Stimulated activated CD8-positive, alpha-beta memory T cell treated with anti-CD3 and anti-CD28 coated beads, Interleukin-15, amount 100 ng/mL, for 4 hours (primary cell): ENCODE data around the gene TCF12.

Experiments used
- DNase-seq, 2 donors: peaks; one replicate each; pipeline ENCODE4 v3.0.0-alpha.2; 2020; ENCODE audit warnings: low read depth in 2 of 2

TCF12 gene

GRCh38 chr15:57216288-57216687 is 297.8 kb downstream of the TCF12 start:
- no peak for DNase-seq

GRCh38 chr15:57217778-57218598 is 299.5 kb downstream of the TCF12 start:
- DNase-seq, result no peak

GRCh38 chr15:57218826-57219576 is 300.6 kb downstream of the TCF12 start:
- DNase-seq, result no peak

- no peak for DNase-seq
Measured at GRCh38 chr15:57220205-57220604, 301.8 kb downstream of the TCF12 start.

- no peak for DNase-seq
Measured at GRCh38 chr15:57221134-57221533, 302.7 kb downstream of the TCF12 start.

DNA sequence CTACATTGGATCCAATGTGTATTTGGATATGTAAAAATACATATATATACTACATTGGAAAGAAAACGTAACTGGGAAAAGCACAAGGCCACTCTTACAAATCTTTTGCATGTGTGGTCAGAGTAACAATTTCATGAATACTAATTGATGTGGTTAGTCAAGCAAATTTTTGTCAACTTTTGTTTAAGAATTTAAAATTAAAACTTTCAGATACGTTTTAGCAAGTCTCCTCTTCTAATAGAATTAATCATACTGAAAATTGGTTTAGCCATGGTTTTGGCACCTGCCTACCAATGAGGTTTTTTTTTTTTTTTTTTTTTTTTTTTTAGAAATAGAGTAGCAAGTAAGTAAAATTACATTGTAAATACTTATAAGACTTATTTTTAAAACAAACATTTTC is 304.9 kb downstream of the TCF12 start:
- no peak for DNase-seq

DNA sequence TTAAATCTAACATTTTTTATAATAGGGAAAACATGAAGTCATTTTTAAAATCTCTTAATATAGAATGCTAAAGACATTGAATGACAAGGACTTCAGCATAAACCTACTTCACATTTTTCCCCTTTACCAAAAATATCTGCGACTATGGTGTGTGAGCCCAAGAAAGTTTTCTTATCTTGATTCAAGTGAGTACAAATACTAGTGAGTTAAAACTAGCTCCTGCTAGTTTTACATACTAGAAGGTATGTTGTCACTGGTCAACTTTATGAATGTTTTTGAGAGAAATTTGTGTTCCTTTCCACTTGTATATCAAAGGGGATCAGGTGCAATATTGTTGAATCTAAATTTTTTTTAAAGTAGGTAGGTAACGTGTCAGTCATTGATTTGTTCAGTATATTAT is 305.4 kb downstream of the TCF12 start:
- DNase-seq, result no peak

DNA sequence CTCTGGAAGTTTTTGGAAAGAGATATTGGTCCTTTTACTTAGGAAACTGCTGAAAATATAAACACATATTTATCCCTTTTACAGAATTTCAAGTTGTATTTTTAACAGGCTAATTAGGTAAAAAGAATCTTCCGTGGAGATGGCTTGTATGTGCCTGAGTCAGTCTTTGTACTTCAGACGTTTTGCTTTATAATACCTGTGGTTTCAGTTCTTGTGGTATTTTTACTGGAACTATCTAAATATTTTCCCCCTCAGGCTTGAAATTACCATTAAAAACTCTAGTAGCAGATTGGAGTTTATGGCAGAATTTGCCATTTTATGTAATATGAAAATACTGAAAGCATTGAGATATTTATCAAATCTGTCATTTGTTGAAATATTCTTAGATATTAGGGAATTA is 306.2 kb downstream of the TCF12 start:
- DNase-seq, result no peak

DNA sequence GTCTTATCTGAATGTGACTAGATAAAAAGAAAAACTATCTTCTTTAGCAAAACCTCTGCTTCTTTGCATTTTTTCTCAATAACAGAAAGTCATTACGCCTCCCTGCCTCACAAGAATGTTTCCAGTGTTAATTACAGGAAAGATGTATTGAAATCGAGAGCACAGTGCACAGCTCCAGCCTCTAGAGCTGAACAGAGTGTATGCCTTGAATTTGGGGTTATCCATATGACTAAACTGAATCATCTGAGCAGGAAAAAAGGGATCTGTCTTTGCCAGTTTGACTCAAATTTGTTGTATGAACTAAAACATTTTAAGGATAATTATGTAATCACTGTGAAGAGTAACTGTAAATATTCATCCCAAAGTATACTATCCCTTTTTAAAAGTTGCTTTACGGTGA is 308.7 kb downstream of the TCF12 start:
- no peak for DNase-seq

DNA sequence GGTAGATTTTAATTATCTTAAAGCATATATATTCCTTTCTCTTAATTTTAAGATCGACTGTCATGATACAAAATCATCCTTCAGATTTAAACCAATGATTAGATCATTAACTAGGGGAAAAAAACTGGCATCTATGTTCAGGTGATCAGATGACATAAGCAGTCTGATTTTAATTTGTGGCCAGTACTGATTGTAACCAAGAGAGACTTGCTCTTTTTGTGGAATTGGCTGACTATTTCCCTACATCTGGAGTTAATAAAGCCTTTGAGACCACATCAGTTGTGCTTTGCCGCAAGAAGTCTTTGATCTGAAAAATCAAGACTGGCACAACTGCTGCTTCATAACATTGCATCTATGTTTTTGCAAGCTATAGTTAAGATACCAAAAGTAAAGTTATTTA is 309.5 kb downstream of the TCF12 start:
- no peak for DNase-seq

DNA sequence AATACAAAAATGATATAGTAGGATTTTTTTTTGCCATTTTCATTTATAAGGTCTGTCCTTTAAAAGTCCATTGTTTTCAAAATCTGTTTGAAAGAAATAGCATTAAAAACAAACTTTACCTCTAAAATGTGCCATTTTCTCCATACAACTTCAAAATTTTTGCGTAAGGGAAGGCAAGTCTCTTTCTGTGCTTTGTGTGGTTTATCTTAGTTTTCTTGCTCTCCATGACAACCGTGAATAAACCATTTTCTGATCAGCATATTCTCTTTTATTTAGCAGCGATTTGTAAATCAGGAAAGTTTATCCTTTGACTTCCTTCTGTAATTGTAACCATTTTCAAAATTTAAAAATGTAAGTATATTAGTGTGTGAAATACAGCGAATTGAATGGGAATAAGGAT is 310.0 kb downstream of the TCF12 start:
- DNase-seq, result no peak

- DNase-seq, result no peak
Measured at GRCh38 chr15:57229051-57229450, 310.6 kb downstream of the TCF12 start.

DNA sequence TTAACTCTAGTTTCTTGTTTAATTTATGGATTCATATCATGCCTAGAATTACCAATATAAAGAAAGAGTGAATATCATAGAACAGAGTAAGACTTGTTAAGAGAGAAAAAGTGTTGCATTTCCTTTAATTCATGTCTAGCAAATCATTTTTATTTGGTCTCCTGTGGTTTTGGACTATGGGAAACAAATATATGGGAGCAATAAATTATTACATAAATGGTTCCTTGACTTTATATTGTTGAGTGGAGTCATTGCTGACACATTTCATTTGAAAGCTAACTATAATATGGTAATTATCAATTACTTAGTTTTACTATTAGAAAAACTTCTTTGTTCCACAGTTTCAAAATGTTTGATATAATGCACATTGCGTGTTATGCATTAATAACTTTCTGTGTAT is 313.1 kb downstream of the TCF12 start:
- DNase-seq, result no peak

GRCh38 chr15:57234156-57234555 is 315.7 kb downstream of the TCF12 start:
- DNase-seq, result no peak

DNA sequence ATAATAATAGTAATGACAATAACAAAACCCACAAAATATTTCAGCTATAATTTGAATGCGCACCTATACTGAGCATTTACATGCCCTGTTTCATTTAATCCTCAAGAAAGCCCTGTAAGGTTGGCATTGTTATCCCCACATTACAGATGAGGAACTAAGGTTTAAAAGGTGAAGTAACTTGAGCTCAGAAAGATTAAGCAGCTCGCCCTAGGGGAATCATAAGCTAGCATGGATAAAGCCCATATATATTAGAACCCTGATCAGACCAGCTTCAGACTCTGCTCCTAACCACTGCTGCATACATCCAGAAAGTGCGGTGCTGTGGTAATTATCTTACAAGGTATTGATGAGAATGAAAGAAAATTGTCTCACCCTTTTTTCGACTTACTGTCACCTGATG is 316.7 kb downstream of the TCF12 start:
- DNase-seq, result no peak

- DNase-seq, result no peak
Measured at GRCh38 chr15:57235873-57236272, 317.4 kb downstream of the TCF12 start.

DNA sequence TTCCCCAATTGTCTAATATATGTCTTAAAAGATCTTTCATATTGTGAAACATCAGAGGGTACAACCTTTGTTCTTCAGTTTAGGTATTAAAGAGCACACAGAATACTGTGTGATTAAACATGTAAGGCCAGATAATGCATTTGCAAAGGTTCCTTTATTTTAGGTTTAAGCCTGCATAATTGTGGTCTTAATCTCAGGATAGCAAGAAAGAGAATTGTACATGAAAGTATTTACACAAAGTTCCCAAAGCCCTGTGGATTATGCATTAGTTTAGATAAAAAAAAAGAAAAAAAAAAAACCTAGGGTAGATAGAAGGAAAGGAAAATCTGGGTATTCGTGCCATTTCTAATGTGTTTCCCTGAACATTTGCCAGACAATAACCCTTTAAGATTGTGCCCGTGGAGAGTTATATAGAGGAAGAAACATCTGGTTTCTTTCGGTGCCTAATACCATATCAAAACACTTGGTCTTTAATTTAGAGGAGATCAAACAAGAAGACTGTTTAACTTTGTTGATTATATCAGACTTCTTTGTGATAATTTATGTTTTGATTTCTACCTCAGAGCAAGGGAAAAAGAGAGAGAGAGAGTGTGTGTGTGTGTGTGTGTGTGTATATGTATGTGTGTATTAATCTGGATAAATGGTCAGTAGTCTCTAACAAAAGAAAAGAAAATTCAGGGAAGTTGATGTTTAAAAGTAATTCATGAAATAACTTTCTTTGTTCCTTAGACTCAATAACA is 318.3 kb downstream of the TCF12 start:
- DNase-seq, result no peak

- DNase-seq, result no peak
Measured at GRCh38 chr15:57237301-57237642, 318.8 kb downstream of the TCF12 start.

DNA sequence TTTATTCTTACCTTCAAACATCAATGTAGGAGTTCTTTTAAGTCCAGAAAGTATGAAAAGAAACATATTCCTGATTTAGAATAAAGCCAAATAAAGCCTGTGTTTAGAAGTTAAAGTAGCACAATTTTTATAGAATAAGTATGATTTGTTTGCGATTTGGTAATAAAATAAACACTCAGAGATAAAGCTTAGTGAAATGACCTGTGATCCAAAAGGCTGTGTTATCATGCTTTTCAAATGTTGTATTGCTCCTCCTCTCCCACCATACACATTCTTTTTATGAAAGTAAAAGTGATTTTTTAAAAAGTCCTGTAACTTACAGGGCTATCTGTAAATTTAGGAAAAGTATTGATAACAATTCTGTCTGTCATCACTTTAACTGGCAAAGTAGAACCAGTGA is 319.2 kb downstream of the TCF12 start:
- DNase-seq, result no peak

- no peak for DNase-seq
Measured at GRCh38 chr15:57245130-57245529, 326.7 kb downstream of the TCF12 start.

DNA sequence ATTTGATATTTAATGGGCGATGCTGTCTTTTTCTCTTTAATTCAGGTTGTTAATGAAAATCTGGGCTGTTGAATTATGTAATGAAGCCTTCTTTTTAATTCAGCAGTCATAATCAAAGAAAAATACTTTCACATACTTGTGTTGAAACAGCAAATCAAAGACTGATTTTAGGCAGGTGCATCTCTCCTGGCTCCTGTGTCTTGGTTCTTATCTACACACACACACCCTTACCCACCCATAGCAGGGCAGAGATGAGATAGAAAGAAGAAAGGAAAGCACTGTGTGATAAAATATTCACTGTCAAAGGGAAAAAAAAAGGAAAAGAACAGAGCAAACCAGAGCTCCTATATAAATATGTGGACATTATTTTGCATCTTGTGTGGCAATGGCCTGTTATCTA is 327.3 kb downstream of the TCF12 start:
- no peak for DNase-seq

- DNase-seq, result no peak
Measured at GRCh38 chr15:57248074-57248473, 329.6 kb downstream of the TCF12 start.

DNA sequence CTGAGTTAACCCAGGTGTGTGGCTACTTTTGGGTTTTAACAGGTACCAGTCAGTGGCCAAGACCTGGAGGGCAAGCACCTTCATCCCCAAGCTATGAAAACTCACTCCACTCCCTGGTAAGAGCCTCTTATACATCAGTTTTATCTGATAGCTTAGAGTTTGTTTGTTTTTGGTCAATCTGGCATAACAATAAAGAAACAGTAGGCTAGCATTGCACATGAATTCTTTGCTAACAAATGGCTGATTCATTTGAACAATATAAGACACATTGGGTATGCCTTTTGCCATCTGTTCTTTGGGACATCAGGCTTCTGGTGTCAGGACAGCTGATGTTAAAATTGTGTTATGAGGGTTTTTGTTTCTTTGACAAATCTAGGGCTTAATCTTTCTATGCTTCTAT is 332.9 kb downstream of the TCF12 start:
- DNase-seq, result no peak
